ENCODE results near the gene TIGD6. TPM values are rescaled to one million over a fixed set of nuclear protein-coding genes. Genes with fewer than 3 reads are reported as not detected.

TIGD6 gene
- total and polyA plus RNA-seq, 7 donors, result 1.4 to 7.8 (median 2.8) TPM

DNA sequence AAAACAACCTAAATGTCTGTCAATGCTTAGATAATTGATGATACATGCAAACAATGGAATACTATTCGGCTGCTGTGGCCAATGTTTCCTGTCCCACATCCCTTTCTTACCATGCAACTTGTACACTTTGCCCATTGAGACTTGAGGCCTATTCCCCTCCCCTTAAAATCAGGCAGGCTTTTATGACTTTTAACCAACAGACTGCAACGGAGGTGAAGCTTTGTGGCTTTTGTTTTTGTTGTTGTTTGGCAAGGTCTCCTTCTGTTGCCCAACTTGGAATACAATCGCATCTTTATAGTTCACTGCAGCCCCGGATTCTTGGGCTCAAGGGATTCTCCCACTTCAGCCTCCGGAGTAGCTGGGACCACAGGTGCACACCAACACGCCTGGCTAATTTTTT is 45.7 kb downstream of the TIGD6 start:
- no peak overlapping the region for H3K4me3 ChIP-seq
- 68 to 72% (median 68%) methylated on average over 6 of the region's 6 CpGs for WGBS, 3 donors
- intact Hi-C loops (cut with DNase I), result loop anchor here in 1 of 2 donors (5.0 kb wide), 1 partner anchor 242 kb away; no protein-coding TSS in a partner anchor
- DNase-seq, result no peak
- no peak for ATAC-seq
- no peaks in the 10 kb centered on the region for H3K4me1 ChIP-seq
- H3K9me3 ChIP-seq, result no peaks in the 10 kb centered on the region
- no peak overlapping the region for H3K27ac ChIP-seq
- no peaks in the 10 kb centered on the region for H3K27me3 ChIP-seq (ENCODE audit: insufficient read depth in 3 of 3, low read length in 2 of 3)
- TF ChIP-seq, protein P1, sequence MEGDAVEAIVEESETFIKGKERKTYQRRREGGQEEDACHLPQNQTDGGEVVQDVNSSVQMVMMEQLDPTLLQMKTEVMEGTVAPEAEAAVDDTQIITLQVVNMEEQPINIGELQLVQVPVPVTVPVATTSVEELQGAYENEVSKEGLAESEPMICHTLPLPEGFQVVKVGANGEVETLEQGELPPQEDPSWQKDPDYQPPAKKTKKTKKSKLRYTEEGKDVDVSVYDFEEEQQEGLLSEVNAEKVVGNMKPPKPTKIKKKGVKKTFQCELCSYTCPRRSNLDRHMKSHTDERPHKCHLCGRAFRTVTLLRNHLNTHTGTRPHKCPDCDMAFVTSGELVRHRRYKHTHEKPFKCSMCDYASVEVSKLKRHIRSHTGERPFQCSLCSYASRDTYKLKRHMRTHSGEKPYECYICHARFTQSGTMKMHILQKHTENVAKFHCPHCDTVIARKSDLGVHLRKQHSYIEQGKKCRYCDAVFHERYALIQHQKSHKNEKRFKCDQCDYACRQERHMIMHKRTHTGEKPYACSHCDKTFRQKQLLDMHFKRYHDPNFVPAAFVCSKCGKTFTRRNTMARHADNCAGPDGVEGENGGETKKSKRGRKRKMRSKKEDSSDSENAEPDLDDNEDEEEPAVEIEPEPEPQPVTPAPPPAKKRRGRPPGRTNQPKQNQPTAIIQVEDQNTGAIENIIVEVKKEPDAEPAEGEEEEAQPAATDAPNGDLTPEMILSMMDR (IDR thresholded peaks at IDR 0.05), result no peak
- H3K36me3 ChIP-seq (ENCODE audit: insufficient read depth in 1 of 2, low read depth in 1 of 2), result no peaks in the 10 kb centered on the region

DNA sequence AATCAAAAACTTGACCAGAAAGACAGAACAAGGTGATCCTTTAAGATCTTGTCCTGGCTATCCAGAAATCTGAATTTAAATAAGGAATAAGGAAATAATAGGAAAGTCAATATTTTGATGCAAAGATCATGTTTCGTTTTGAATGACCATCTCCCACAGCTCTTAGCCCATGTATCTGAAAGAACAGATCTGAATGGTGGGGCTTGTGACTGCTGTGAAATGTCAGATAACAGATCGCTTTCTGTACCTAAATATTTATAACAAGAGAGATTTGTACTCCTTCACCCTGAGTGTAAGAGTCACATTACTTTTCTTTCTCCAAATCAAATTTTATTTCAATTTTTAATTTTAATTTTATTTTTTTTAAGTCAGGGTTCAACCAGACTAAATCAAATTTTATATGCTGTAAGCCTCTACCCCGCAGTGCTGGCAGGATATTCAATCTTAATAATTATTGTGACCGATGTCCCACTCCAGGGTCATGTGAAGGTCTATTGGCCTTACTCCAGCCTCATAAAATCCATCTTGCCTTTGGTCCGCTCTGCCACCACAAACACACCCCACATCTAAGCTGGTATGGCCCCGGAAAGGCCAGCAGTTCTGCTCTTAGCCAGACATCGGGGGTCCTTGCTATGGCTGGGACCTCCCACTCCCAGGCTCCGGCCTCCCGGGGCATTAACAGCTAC is 46.9 kb downstream of the TIGD6 start:
- Histone ChIP-seq H3K27me3 (ENCODE audit: insufficient read depth in 3 of 3, low read length in 2 of 3) (no peaks in the 10 kb centered on the region), H3K27ac (no peak overlapping the region), H3K4me3 (no peak overlapping the region), H3K36me3 (ENCODE audit: insufficient read depth in 1 of 2, low read depth in 1 of 2) (no peaks in the 10 kb centered on the region), H3K9me3 (no peaks in the 10 kb centered on the region), H3K4me1 (no peaks in the 10 kb centered on the region)
- TF ChIP-seq, protein P1 (IDR thresholded peaks at IDR 0.05), result no peak
- WGBS, 3 donors, result 72 to 75% (median 74%) methylated on average over 9 of the region's 9 CpGs
- intact Hi-C loops (cut with DNase I), result loop anchor here in 1 of 2 donors (5.0 kb wide), 1 partner anchor 241 kb away; no protein-coding TSS in a partner anchor
- ATAC-seq (no peak), DNase-seq (no peak)

DNA sequence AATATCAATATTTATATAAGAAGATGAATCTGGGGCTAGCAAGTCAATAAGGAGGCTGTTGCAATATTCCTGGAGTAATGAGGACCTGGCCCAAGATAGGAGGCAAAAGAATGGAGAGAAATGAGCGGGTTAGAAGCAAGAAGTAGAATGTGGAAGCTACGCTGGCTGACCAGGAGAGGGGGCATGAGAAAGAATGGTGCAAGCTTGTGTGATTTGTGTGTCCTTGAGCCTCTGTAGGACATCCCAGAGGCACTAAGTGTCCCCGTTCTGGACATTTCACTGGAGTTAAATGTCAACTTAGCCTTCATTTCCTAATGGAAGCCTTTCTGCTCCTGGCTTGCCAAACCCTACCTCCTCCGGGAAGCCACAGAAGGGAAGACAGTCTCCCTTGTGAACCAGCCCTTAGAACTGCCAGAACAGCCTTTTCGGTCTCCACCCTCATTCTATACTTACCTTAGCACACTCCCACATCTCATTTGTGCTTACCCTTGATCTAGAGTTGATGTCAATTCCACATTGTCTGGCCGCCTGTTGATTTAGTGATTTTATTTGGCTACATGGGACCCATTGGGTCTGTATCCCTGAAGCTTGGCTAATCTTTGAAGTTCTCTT is 49.2 kb downstream of the TIGD6 start:
- H3K9me3 ChIP-seq, result no peaks in the 10 kb centered on the region
- intact Hi-C loops (cut with DNase I), result loop anchor here in 1 of 2 donors (5.0 kb wide), 1 partner anchor 239 kb away; no protein-coding TSS in a partner anchor
- H3K4me3 ChIP-seq, result no peak overlapping the region
- no peaks in the 10 kb centered on the region for H3K36me3 ChIP-seq (ENCODE audit: insufficient read depth in 1 of 2, low read depth in 1 of 2)
- H3K27ac ChIP-seq, result no peak overlapping the region
- TF ChIP-seq, protein P1 (IDR thresholded peaks at IDR 0.05), result no peak
- DNase-seq, result no peak
- 74 to 86% (median 77%) methylated on average over 6 of the region's 6 CpGs for WGBS, 3 donors
- no peaks in the 10 kb centered on the region for H3K4me1 ChIP-seq
- no peaks in the 10 kb centered on the region for H3K27me3 ChIP-seq (ENCODE audit: insufficient read depth in 3 of 3, low read length in 2 of 3)
- ATAC-seq, result no peak

DNA sequence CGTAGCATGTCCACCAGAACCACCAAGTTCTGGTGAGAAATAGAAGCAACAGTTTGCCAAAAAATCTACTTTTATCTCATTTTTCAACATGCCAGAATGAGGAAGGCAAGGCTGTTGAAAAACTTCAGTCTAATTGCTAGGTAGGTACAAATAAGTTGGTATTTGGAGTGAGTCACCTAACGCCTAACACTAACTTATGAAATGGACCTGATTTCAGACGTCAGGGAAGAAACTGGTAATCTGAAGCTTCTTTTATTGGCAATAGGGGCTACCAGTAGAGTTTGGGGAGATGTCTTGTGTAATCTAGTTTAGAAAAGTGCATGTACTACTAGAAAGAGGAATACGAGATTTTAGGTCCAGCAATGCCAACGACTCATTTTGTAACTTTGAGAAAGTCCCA is 51.5 kb downstream of the TIGD6 start:
- DNase-seq (no peak), ATAC-seq (no peak)
- TF ChIP-seq, protein P1 (IDR thresholded peaks at IDR 0.05), result no peak
- no peaks in the 10 kb centered on the region for H3K4me1 ChIP-seq
- 82 to 87% (median 83%) methylated on average over 5 of the region's 5 CpGs for WGBS, 3 donors
- intact Hi-C loops (cut with DNase I), result no loop called here
- H3K36me3 ChIP-seq (ENCODE audit: insufficient read depth in 1 of 2, low read depth in 1 of 2), result no peaks in the 10 kb centered on the region
- no peak overlapping the region for H3K4me3 ChIP-seq
- no peaks in the 10 kb centered on the region for H3K9me3 ChIP-seq
- H3K27ac ChIP-seq, result no peak overlapping the region
- H3K27me3 ChIP-seq (ENCODE audit: insufficient read depth in 3 of 3, low read length in 2 of 3), result no peaks in the 10 kb centered on the region

Data from psoas muscle (tissue), 8 donors.